ENCODE results near the gene MEIOB.

GRCh38 chr16:1902547-1903219 lies 30.7 kb upstream of the MEIOB start:
- no peak for TF ChIP-seq EZH2 (IDR thresholded peaks at IDR 0.05; ENCODE audit: low read length, unreplicated experiment)
- TF ChIP-seq CTCF (conservative IDR thresholded peaks at IDR 0.05; ENCODE audit: low read depth, low read length): no peak
- TF ChIP-seq EZH2phosphoT487 (IDR thresholded peaks at IDR 0.05; ENCODE audit: borderline replicate concordance, low read length): no peak
